ENCODE measurements around the gene CHURC1.
A peak's percentile ranks its signal among the peaks of the same experiment; 100 is the strongest.

The CHURC1 gene

DNA sequence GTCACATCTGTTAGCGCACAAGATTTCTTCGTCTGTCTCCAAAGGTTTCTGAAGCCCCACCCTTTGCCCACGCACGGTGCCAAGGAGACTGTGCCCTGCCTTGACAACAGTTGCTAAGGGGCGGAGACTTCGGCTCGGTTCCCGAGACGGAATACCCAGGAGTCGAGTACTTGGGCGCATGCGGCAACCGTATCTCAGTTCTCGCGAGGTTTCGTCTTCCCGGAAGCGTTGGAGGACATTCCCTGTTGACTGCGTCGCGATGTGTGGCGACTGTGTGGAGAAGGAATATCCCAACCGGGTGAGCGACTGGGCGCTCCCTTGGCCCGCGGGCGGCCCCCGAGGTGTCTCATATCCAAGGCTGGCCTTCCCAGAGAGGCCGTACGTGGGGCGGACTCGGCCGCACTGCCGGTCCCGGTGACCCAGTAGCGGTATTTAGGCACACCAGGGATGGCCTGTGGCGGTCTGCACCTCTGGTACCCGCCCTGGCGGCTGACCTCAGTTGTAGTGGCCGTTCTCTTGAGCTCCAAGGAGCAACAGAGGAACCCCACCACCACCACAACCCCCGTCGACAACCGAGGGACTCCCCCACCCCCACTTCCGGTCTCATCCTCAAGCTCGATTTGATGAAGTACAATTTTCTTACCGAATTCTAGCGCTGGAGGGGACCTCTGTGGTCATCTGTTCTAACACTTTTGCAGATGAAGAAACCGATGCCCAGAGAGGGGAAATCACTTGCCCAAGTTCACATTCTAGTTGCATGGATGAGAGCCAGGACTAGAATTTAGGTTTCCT, at the start of gene CHURC1:
Gene CHURC1, plus strand, starts transcription at position 219 of the 792 bp plus-strand sequence. Its CDS starts 41 bp downstream, at position 260.
- DNase-seq, result peak; percentile 98
- in situ Hi-C loops (cut with HindIII; ENCODE audit: low pct_ligation_motif_present, low pct_unique_long_range_greater_than_20kb, low sequenced_read_pairs), result no loop called here

DNA sequence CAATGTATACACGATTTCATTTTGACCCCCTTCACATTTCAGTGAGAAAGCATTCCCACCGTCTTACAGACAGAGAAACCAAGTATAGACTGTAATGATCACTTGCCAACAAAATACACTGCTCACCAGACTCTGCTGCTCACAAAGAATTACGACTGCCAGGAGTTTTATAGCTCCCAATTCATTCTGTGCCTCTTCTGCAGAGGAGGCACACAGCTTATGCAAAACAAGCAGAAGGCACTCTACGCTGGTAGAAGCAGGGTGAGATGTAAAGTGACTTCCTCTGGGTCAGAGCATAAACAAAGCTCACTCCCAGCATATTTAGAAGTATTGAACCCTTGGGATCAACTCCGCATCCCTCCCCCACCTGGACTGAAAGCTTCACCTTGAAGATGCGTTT, 49.1 kb upstream of the CHURC1 start:
- in situ Hi-C loops (cut with HindIII; ENCODE audit: low pct_ligation_motif_present, low pct_unique_long_range_greater_than_20kb, low sequenced_read_pairs), result no loop called here
- no peak for DNase-seq

DNA sequence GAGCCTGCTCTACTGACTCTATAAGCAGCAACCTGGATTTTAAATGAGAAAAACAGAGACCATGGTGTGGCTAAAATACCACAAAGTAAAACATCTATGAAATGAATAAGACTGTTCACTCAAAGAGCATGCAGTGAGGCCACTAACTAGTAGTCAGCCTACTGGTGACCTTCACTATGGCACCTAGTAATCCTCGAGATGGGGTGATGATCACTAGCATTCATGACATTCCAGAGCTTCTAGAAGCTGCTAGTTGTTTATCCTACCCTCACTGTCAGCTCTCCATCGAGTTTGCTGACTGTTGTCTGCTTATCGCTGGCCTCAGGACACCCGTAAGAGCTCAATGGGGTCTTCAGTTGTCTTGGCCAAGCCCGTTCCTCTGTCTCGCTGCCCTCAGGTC, 48.3 kb upstream of the CHURC1 start:
- no peak for DNase-seq
- in situ Hi-C loops (cut with HindIII; ENCODE audit: low pct_ligation_motif_present, low pct_unique_long_range_greater_than_20kb, low sequenced_read_pairs), result no loop called here

DNA sequence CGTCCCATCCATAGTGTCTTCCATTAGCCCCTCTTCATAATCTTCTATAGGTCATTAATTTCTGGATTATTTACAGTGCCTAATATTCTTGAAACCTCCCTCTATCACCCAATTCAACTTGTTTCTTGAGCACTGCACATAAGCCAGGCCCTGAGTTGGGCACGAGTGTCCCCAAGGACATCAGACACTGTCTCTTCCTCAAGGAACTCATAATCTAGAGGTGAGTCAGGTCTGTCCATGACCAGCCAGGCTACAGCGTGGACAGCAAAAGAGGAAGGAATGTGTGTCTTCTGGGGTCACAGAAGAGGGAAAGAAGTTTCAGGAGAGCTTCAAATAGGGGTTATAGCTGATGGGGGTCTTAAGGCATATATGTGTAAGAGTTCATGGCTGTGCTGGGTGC, 47.1 kb upstream of the CHURC1 start:
- no peak for DNase-seq
- in situ Hi-C loops (cut with HindIII; ENCODE audit: low pct_ligation_motif_present, low pct_unique_long_range_greater_than_20kb, low sequenced_read_pairs), result no loop called here

DNA sequence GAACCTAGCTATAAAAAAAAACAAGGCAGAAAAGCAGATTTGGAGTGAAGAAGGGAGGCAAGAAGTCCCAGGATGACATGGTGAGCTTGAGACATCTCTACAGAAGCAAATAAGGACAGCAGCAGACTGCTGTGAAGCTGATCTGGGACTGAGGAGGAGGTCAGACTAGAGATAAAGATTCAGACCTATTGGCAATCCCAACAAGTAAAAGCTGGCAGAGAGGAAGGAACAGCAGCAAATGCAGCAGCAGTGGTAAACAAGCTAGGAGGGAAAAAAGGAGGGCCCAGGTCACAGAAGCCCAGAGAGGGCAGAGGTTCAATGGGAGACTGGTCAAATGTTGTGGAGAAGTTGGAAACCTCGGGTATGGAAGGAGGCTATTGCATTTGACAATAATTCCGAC, 45.9 kb upstream of the CHURC1 start:
- in situ Hi-C loops (cut with HindIII; ENCODE audit: low pct_ligation_motif_present, low pct_unique_long_range_greater_than_20kb, low sequenced_read_pairs), result no loop called here
- DNase-seq, result no peak

DNA sequence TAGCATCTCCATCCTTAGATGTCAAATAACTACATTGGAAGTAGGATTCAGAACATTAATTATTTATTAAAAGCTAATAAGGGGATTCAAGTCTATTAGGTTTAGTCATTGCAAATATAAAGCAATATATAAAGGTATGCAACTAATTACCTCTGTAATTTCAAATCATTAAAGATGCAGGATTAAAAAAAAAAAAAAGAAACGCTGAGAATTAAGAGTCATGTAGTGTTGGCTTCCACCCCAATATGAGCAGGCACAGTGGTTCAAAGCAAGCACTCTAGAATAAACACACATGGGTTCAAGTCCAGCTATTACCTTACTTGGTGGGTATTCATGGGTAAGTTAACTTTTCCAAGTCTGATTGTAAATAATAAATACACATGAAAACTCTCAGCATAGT, 45.4 kb upstream of the CHURC1 start:
- no peak for DNase-seq
- in situ Hi-C loops (cut with HindIII; ENCODE audit: low pct_ligation_motif_present, low pct_unique_long_range_greater_than_20kb, low sequenced_read_pairs), result no loop called here

DNA sequence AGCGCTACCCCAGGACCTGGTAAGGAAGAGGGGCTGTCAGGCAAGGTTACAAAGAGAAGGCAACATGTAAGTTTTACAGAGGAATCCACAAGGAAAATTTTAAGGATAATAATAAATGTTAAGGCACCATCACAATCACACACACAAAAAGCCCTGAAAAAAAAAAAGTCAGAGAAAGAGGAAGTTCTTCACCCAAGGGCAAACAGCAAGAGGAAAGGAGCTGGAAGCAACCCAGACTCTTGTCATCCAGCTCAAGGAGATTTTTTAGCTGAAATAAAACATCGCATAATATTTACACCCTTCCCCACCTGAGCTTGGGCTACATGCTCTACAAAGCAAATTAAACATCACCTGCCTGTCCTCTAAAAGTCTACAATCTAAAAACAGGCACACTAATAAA, 44.1 kb upstream of the CHURC1 start:
- in situ Hi-C loops (cut with HindIII; ENCODE audit: low pct_ligation_motif_present, low pct_unique_long_range_greater_than_20kb, low sequenced_read_pairs), result no loop called here
- DNase-seq, result no peak

DNA sequence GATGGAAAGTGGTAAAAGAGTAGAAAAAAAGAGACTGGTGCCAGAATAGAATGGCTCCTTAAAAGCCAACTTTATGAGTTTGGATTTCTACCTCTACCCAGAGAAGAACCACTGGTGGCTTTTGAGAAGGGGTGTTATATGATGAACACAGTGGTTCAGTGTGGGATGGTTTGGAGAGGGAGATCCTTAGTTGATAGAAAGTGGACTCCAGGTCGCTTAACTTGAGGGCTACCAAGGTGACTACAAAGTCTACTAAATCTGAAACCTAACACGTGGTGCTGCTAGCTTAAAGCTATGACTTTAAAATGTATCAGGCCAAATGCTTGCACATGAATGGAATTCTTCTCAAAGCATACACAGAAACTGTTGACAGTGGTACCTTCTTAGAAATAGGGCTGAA, 42.9 kb upstream of the CHURC1 start:
- in situ Hi-C loops (cut with HindIII; ENCODE audit: low pct_ligation_motif_present, low pct_unique_long_range_greater_than_20kb, low sequenced_read_pairs), result no loop called here
- no peak for DNase-seq

DNA sequence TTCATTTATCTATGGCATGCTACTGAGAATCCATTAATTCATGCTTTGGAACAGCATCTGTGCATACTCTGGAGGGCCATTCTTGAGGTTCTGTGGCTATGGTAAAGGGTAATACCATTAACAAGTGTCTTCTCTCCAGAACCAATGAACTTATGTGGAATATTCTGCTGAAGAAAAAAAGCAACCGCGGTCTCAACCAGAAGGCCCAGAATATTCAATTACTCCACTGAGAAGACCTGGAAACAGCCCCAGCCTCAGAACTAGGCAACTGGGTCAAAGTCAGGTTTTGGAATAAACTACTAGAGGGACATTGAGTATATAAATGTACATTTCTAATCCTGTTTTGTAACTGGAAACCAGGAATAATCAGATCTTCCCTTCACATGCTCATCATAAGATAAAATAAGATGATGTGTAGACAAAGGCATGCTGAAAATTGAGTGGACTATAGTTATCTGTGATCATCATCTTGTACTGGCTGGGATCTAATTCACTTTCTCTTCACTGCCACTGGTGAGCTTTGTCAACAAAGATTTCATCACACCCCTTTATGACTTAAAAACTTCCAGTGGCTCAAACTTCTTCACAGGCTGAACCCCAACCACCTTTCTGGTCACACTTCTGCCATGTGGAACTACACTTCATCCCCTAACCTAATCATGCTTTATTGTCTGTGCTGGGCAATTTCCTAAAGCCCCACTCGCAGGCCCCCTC, 40.6 kb upstream of the CHURC1 start:
- in situ Hi-C loops (cut with HindIII; ENCODE audit: low pct_ligation_motif_present, low pct_unique_long_range_greater_than_20kb, low sequenced_read_pairs), result no loop called here
- DNase-seq, result no peak

DNA sequence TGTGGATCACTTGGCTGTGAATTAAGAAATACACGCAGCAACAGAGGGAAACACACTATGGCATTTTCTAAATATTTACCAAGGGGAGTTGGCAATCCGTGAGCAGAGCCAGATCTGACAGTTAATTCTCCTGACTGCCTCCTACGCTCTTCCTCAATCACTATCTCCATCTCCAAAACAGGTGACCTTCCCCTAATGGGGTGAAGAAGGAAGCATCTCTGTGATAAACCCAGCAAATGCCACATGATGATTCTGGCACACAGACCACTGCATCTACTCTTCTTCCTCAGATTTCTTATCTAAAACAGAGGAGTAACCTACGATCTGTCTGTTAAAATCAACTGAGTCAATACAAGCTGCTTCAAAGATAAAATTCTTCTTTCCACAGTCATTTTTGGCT, 38.9 kb upstream of the CHURC1 start:
- no peak for DNase-seq
- in situ Hi-C loops (cut with HindIII; ENCODE audit: low pct_ligation_motif_present, low pct_unique_long_range_greater_than_20kb, low sequenced_read_pairs), result no loop called here

DNA sequence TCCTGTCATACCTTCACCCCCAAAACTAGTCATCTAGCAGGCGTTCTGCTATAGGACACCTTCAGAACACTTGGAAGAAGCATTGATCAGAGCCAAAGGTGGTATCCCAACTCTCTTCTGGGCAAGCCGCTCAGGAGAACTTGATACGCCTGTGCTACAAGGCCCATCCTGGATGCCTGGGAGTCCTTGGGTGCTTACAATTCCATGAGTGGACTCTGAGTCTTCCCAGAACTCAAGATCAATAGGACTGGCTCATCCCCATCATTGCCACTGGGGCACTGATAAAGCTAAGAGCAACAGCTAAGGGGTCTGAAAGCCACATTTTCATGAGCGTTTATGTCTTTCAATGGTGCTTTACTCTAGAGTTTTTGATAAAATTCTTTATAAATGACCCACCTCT, 36.4 kb upstream of the CHURC1 start:
- in situ Hi-C loops (cut with HindIII; ENCODE audit: low pct_ligation_motif_present, low pct_unique_long_range_greater_than_20kb, low sequenced_read_pairs), result no loop called here
- DNase-seq, result no peak

DNA sequence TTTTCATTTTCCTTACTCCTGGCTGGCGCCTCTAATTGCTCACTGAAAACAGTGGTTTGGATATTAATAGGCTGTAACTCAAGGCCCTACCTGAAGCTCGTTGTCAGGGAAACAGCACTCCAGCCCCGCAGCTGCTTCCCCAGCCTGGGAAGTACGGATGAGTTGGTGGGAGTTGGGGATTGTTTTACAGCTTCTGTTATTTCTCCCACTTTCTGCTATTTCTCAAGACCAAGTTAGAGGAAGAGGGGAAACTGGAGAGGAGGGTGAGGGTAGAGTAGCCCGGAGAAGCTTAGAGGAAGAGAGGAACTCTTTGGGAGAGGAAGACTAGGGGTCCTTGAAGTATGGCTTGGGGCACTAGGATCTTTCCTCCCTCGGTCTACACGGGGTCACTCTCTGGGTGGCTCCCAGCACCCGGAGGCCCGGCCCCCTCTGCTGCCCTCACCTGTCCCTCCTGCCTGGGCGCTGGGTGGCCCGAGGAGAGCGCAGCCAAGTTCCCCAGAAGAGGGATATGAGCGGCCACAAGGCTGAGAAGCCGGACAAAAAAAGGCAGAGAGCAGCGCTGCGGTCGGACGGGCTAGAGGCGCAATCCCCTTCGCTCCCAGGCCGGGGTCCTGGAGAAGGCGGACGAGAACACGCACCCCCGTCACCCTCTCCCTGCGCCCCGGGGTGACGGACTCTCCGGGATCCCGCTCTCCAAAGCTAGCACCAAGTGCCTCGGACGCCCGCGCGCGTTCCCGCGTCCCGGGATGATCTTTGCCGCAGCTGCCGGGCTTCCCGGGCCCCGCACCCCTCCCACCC, 35.2 kb upstream of the CHURC1 start:
- DNase-seq, result no peak
- in situ Hi-C loops (cut with HindIII; ENCODE audit: low pct_ligation_motif_present, low pct_unique_long_range_greater_than_20kb, low sequenced_read_pairs), result no loop called here

DNA sequence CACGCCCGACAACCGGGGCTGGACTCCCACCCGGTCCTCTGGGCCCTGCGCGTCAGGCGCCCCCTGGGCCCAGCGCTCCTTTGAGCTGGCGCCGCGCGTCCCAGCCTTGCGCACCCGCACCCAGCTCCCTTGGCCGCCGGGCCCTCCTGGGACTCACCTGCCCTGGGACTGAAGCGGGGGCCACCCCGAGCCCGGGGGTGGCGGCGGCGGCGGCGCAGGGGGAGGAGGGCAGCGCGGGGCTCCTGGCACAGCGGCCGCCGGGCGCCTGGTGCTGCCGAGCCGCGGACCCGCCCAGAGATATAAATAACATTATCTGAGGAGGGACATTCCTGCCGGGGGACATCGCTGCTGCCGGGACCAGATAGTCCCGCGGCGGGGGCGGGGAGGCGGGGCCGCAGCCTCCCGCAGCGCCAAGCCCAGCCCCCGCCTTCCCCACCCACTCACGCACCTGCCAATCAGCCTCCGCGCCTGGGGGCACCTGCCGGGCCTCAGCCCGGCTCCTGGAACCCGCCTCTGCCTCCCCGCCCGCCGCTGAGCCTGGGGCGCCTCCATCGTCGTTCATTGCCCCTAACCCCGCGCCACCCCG, 34.5 kb upstream of the CHURC1 start, which contains the start of gene SPTB:
Gene SPTB, minus strand, starts transcription at position 273 of the 586 bp plus-strand sequence. CDS start 56,813 bp downstream, outside the sequence.
- DNase-seq, result no peak
- in situ Hi-C loops (cut with HindIII; ENCODE audit: low pct_ligation_motif_present, low pct_unique_long_range_greater_than_20kb, low sequenced_read_pairs), result no loop called here

DNA sequence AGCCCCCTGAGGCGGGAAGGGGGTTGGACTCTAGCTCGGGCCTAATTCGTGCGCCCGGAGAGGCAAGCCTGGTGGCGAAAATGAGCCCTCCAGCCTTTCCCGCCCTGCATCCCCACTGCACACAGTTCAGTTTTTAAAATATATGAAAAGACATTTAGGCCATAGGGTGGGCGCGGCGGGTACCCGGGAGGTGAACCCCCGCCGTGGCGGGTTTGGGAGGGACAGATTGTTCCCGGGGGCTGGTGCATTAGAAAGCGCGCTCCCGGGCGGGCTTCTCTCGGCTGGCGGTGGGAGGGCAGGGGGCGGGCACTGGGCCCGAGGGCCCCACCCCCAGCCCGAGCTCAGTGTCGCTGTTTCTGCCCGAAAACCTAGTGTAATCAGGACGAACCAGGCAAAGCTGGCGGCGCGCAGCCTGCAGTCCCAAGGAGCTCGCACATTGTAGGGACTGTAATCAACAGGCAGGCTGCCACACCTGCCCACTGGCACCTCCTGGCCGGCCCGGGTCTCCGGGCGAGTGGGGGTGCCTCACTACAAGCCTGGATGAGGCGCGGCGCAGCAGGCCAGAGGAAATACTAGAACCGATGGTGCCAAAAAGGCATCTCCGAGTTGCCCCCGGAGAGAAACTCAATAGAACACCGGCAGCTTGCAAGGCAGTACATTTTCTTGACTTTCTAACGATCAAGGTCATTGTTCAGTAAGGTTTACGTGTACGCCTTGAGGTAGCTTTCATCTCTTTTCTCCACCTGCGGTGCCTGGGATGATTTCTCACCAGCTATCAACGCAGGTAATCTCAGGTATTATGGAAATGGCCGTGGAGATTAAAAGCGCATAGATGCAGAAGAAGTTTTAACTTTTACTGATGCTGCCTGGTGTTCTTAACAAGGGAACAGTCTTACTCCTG, 33.8 kb upstream of the CHURC1 start:
- in situ Hi-C loops (cut with HindIII; ENCODE audit: low pct_ligation_motif_present, low pct_unique_long_range_greater_than_20kb, low sequenced_read_pairs), result no loop called here
- peak; percentile 26 for DNase-seq

DNA sequence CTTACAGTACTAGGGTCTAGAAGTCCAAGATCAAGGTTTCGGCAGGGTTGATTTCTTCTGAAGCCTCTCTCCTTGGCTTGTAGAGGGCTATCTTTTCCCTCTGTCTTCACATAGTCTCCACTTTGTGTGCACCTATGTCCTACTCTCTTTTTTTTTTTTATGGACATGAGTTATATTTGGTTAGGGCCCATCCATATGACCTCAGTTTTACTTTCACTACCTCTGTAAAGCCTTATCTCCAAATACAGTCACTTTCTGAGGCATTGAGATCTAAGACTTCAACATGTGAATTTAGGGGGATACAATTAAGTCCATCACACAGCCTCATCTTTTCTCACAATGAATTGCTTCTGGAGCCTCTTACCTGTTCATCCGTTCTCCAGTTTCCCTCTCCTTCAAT, 28.7 kb upstream of the CHURC1 start:
- DNase-seq, result no peak
- in situ Hi-C loops (cut with HindIII; ENCODE audit: low pct_ligation_motif_present, low pct_unique_long_range_greater_than_20kb, low sequenced_read_pairs), result no loop called here

DNA sequence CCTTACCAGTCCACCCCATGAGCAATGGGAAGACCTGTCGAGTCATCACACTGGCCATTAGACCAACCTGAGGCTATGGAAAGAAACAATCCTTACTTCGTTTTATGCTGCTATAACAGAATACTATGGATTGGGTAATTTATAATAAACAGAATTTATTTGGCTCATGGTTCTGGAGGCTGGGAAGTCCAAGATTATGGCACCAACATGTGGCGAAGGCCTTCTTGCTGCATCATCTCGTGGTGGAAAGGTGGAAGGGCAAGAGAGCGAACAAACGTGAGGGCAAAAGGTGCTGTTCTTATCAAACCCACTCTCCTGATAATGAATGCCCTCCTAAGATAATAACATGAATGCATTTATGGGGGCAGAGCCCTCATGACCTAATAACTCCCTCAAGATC, 24.9 kb upstream of the CHURC1 start:
- in situ Hi-C loops (cut with HindIII; ENCODE audit: low pct_ligation_motif_present, low pct_unique_long_range_greater_than_20kb, low sequenced_read_pairs), result no loop called here
- DNase-seq, result no peak

DNA sequence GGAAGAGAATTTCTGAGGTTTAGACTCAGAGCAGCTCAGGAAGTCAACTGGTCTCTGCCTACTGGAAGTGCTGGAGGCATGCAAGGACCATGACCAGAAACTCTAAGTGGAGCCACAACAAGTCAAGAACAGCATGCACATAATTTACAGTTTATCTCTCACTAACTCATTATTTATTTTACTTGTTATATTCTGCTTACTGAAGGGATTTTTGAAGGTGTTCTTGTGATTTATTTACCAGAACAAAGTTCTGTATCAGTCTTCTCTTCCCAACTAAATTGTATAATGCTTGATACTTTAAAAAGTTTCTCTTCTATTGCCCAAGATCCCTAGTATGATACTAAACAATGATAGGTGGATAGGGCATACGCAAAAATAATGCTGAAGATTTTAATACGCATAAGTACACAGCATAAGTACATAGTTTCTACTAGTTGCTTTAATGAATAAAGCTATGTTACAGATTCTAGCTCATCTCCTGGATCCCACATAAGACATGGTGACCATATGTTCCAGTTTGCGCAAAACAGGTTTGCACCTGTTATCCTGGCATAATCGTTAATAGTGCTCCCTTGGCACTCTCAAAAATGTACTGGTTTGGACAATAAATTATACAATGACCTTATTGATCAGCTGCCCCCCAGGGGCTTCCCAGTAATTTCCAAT, 22.9 kb upstream of the CHURC1 start:
- no peak for DNase-seq
- in situ Hi-C loops (cut with HindIII; ENCODE audit: low pct_ligation_motif_present, low pct_unique_long_range_greater_than_20kb, low sequenced_read_pairs), result no loop called here
